HTERT RPE-1 (cell line): ENCODE results near the gene RGS17.
"Not testable (repeated sequence)": the region's sequence is repeated elsewhere in the genome, so short reads cannot be mapped to it uniquely, and the experiment has no call there.

Experiments
- in situ Hi-C: fragments of 300-500 bp; cut with MboI; formaldehyde crosslinking; loops from 4 replicates; pipeline ENCODE4 v1.14.3; 2020; ENCODE audit warnings: low sequenced_read_pairs

The RGS17 gene

DNA sequence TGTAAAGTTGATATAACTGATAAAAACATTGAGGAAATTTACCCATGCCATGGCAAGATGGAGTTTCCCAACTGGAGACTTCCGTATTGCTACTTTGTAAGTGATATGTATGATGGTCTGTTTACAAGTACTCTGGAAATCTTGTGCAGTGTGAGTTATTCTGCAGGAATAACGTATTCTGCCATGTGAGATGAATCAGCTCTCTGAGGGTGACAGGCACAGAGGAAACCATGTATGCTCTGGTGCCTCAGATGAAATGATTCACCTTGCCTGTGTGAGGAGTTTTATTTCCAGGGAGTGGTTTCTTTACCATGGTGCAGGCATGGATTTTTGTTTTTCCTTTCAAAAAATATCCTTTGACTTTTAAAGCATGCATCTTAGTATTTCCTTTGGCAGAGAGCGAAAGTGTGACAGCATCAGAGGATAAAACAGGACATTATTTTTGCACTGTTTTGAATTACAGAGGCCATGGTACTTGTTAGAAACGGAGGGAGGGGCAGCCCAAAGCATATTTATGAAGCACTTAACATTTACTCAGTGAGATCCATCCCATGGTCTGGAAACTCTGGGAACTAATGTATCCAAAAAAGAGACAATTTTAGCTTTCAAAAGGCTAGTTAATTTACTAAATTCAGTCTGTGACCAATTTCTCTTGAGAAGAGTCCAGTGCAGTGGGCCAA, 92.6 kb downstream of the RGS17 start:
- in situ Hi-C loops: no loop called here

GRCh38 chr6:153034139-153034538, 96.9 kb downstream of the RGS17 start:
- in situ Hi-C loops: no loop called here

DNA sequence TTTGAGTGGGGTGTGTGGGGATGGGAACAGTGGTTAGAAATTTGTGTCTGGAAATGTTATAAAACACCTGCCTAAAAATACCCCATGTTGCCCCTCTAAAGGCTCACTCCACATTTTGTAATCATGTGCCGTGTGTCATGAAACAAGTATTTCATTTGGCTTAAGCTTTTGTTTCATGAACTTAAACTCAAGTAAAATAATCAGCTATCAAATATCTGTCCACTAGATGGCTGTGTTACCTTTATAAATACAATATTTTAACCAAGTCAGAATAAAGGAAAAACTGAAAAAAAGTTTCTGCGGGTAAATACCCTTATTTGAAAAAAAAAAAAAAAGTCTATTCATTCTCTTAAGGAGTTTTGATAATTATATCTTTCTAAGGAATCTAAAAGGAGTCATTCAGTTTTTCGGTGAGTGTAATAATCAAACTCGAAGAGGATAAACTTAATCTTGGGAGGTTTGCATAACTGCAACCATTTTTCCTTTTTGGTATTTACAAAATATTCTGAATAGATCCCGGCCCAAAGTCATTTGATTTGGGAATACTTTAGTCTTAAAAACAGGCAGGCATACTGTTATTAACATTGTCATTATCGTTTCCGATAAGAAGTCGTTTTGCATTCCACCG, 98.7 kb downstream of the RGS17 start:
- in situ Hi-C loops: no loop called here

GRCh38 chr6:153031335-153031955, 99.6 kb downstream of the RGS17 start:
- in situ Hi-C loops: no loop called here

- in situ Hi-C loops: no loop called here
Measured at GRCh38 chr6:153028963-153029362, 102.1 kb downstream of the RGS17 start.

GRCh38 chr6:153028286-153028685, 102.8 kb downstream of the RGS17 start:
- in situ Hi-C loops: no loop called here

- in situ Hi-C loops: no loop called here
Measured at GRCh38 chr6:153027480-153027879, 103.6 kb downstream of the RGS17 start.

DNA sequence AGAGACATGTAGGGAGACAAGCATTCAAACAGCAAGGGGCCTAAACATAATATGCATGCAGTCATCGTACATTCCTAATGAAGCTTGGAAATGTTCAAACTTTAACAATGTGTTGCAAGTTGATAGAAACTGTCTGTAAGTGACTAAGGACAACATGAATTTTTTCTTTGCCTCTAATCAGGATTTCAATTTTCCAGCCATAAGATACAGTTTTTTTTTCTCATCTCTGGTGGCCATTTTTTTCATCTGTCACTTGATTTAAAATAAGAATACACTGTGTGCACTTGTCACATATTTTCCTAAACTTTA, 106.4 kb downstream of the RGS17 start:
- in situ Hi-C loops: no loop called here

DNA sequence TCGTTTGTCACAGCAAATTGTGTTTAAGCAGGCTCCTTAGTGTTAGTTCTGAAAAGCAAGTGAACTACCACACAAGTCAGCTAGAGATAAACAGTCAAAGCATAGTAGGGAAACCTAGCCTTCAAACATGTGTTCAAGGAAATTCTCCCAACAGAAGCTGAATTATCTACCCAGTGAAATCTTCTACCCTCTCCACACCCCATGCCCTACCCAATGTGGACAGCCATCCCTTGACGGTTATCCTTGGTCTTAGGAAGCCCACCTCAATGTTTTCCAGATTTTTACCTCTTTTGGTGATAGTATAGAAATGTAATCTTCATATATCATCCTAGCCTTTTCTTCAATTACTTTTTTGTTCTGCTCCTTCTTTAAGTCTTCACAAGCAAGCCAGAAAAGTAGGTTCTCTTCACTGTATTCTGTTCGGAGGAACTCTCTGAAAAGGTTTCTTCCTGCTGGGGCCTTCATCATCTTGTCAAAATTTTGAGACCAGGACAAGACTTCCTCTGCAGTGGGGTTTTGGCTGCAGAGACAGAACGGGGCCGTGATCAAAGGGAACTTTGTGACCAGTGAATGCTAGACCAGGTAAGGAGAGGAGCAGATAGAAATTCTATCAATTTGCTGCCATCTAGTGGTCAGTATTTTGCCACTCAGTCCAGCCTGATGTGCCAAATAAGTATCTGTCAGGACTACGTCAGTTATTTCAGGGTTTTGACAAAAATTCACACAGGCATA, 106.9 kb downstream of the RGS17 start:
- in situ Hi-C loops: no loop called here

DNA sequence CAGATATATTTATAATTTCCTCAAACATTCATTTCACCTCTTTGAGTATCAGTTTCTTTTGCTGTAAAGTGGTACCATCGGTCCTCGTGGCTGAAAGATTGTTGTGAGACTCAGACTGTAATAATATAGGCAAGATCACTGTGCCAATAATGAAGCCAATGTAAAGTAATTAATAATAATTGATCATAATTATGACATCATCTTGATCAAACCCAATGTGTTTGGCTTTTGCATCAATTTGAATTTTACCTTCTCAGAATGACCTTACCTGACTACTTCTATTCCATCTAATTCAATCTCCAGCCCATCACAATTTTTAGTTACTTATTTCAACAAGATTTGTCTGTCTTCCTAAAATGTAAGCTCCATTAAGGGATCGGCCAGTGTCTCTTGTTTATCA, 112.7 kb downstream of the RGS17 start:
- in situ Hi-C loops: no loop called here

GRCh38 chr6:153016846-153017245, 114.2 kb downstream of the RGS17 start:
- in situ Hi-C loops: no loop called here

DNA sequence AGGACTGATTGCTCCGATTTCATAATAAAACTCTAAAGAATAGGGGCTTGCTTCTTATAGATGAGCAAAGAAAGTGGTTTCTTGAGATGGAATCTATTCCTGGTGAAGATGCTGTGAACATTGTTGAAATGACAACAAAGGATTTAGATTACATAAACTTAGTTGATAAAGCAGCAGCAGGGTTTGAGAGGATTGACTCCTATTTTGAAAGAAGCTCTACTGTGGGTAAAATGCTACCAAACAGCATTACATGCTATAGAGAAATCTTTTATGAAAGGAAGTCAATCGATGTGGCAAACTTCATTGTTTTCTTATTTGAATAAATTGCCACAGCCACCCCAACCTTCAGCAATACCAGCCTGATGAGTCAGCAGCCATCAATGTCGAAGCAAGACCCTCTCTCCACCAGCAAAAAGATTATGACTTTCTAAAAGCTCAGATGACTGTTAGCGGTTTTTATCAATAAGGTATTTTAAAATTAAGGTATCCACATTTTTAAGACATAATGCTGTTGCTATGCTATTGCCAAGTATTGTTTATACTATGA, 115.9 kb downstream of the RGS17 start:
- in situ Hi-C loops: no loop called here

DNA sequence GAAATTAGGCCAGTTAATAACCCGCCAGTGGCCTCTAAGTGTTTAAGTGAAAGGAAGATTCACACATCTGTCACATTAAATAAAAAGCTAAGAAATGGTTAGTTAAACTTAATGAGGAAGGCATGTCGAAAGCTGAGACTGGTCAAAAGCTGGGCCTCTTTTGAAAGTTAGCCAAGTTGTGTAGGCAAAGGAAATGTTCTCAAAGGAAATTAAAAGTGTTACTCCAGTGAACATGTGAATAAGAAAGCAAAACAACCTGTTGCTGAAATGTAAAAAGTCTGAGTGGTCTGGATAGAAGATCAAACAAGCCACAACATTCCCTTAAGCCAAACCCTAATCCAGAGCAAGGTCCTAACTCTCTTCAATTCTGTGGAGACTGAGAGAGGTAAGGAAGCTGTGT, 117.6 kb downstream of the RGS17 start:
- in situ Hi-C loops: no loop called here

DNA sequence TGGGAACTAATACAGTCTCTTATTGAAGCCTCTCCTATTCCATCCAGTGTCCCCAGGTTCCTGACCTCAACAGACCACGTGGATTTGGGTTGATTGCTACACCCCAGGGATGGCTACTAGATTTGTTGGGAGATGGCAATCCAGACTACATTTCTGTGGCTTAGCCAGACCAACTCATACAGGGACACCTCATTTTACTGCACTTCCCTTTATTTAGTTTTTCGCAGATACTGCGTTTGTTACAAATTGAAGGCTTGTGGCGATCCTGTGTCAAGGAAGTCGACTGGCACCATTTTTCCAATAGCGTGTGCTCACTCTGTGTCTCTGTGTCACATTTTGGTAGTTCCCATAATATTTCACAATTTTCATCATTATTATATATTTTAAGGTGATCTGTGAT, 118.2 kb downstream of the RGS17 start:
- in situ Hi-C loops: no loop called here

- in situ Hi-C loops: no loop called here
Measured at GRCh38 chr6:153003366-153003690, 127.8 kb downstream of the RGS17 start.

DNA sequence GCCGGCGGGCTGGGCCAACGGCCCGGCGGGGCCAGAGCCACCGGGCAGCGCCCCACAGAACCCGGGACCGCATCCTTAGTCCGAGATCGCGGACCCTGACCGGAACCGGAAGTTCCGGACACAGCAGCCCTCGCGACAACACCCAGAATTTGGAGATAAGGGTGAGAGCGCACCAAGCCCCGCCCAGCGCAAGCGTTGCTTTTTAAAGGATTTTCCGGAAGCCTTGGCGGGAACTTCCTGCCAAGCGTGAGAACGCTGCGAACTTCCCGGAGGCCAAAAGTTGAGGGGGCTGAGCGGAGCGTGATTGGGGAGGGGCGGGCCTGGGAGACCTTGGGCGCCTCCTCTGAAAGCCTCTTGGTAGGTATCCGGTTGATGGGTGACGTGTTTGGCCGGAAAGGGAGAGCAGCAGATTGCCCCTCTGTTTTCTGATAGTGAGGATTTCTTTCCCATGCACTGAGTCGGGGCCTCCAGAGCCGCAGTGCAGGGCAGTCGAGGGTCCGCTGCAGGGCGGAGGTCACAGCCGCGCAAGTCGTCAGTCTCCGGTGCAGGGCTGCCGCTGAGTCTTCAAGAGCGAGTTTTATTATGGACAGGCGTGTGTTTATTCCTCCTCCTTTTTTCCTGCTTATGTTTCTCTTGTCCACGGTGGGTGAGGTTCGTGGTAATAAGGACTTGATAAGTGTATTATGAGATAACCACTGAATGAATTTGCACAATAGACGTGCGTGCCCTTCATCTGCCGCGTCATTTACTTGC, 128.3 kb downstream of the RGS17 start, which contains the start of gene MTRF1L:
Gene MTRF1L (minus strand): TSS at position 97 of the 753 bp plus-strand sequence. CDS start 24 bp downstream, at position 73.
- in situ Hi-C loops: no loop called here

- in situ Hi-C loops: no loop called here
Measured at GRCh38 chr6:153001767-153002612, 129.1 kb downstream of the RGS17 start.

GRCh38 chr6:153000790-153001189, 130.3 kb downstream of the RGS17 start:
- in situ Hi-C loops: not testable (repeated sequence)

DNA sequence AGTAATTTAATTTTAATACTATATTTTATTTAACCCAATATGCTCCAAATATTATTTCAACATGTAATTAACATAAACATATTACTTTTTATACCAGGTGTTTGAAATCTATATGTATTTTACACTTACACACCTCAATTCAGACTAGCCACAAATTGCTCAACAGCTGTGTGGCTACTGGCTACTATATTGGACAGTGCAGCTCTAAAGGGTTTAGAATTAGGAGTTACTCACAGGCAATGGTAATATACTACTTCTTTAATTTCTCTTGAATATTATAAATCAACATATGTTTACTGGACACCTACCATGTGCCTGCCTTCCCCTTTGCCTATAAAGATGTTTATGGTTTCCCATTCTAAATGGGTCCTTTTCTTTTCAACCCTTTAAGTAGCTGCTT, 130.8 kb downstream of the RGS17 start:
- in situ Hi-C loops: no loop called here

- in situ Hi-C loops: not testable (repeated sequence)
Measured at GRCh38 chr6:152999538-152999937, 131.5 kb downstream of the RGS17 start.
